Measurements from ENCODE around the gene CCDC88A.
A peak's percentile ranks its signal among the peaks of the same experiment; 100 is the strongest.

CCDC88A gene

GRCh38 chr2:55420439-55420725 lies 726 bp upstream of the CCDC88A start:
- peak overlapping the region; percentile 49; the same call in 1 of the 2 replicates for H3K27ac ChIP-seq

GRCh38 chr2:55419233-55419678 lies 400 bp downstream of the CCDC88A start:
- peak overlapping the region; percentile 49 for H3K27ac ChIP-seq

More at GRCh38 chr2:55420439-55420725, 726 bp upstream of the CCDC88A start:
- no peak for TF ChIP-seq CTCF (conservative IDR thresholded peaks at IDR 0.05)

GRCh38 chr2:55418512-55419232 lies 984 bp downstream of the CCDC88A start:
- H3K27ac ChIP-seq = no peak overlapping the region
- no peak for TF ChIP-seq CTCF (conservative IDR thresholded peaks at IDR 0.05)

More at GRCh38 chr2:55419233-55419678, 400 bp downstream of the CCDC88A start:
- no peak for TF ChIP-seq CTCF (conservative IDR thresholded peaks at IDR 0.05)

GRCh38 chr2:55418072-55418471 lies 1.6 kb downstream of the CCDC88A start:
- no peak for TF ChIP-seq CTCF (conservative IDR thresholded peaks at IDR 0.05)
- H3K27ac ChIP-seq = no peak overlapping the region

- H3K27ac ChIP-seq = no peak overlapping the region
- no peak for TF ChIP-seq CTCF (conservative IDR thresholded peaks at IDR 0.05)
These were observed 2.7 kb downstream of the CCDC88A start for GRCh38 chr2:55416786-55417568.

- no peak overlapping the region for H3K27ac ChIP-seq
- TF ChIP-seq CTCF (conservative IDR thresholded peaks at IDR 0.05) = no peak
These were observed 4.4 kb downstream of the CCDC88A start for GRCh38 chr2:55415300-55415699.
